ENCODE measurements around the gene CIAPIN1.

DNA sequence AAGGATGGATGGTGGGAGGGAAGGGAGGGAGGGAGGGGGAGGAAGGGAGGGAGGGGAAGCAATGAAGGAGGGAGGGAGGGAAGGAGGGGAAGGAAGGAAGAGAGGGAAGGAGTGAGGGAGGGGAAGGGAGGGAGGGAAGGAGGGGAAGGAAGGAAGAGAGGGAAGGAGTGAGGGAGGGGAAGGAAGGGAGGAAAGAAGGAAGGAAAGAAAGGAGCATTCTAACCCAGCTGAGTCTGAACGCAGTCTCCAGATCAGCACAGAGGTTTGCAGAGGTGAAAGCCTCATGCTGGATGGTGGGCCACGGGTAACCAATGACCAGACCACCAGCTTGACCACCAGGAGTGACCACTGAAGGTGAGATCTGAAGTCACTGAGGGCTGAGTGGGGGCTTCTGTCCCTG lies 24.0 kb downstream of the CIAPIN1 start:
- TF ChIP-seq, protein P1, sequence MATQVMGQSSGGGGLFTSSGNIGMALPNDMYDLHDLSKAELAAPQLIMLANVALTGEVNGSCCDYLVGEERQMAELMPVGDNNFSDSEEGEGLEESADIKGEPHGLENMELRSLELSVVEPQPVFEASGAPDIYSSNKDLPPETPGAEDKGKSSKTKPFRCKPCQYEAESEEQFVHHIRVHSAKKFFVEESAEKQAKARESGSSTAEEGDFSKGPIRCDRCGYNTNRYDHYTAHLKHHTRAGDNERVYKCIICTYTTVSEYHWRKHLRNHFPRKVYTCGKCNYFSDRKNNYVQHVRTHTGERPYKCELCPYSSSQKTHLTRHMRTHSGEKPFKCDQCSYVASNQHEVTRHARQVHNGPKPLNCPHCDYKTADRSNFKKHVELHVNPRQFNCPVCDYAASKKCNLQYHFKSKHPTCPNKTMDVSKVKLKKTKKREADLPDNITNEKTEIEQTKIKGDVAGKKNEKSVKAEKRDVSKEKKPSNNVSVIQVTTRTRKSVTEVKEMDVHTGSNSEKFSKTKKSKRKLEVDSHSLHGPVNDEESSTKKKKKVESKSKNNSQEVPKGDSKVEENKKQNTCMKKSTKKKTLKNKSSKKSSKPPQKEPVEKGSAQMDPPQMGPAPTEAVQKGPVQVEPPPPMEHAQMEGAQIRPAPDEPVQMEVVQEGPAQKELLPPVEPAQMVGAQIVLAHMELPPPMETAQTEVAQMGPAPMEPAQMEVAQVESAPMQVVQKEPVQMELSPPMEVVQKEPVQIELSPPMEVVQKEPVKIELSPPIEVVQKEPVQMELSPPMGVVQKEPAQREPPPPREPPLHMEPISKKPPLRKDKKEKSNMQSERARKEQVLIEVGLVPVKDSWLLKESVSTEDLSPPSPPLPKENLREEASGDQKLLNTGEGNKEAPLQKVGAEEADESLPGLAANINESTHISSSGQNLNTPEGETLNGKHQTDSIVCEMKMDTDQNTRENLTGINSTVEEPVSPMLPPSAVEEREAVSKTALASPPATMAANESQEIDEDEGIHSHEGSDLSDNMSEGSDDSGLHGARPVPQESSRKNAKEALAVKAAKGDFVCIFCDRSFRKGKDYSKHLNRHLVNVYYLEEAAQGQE (IDR thresholded peaks at IDR 0.05; ENCODE audit: low read depth, low read length), result no peak
- TF ChIP-seq EZH2phosphoT487 (IDR thresholded peaks at IDR 0.05; ENCODE audit: borderline replicate concordance, low read depth), result no peak
- TF ChIP-seq, protein P2, sequence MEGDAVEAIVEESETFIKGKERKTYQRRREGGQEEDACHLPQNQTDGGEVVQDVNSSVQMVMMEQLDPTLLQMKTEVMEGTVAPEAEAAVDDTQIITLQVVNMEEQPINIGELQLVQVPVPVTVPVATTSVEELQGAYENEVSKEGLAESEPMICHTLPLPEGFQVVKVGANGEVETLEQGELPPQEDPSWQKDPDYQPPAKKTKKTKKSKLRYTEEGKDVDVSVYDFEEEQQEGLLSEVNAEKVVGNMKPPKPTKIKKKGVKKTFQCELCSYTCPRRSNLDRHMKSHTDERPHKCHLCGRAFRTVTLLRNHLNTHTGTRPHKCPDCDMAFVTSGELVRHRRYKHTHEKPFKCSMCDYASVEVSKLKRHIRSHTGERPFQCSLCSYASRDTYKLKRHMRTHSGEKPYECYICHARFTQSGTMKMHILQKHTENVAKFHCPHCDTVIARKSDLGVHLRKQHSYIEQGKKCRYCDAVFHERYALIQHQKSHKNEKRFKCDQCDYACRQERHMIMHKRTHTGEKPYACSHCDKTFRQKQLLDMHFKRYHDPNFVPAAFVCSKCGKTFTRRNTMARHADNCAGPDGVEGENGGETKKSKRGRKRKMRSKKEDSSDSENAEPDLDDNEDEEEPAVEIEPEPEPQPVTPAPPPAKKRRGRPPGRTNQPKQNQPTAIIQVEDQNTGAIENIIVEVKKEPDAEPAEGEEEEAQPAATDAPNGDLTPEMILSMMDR (IDR thresholded peaks at IDR 0.05), result no peak
- TF ChIP-seq POLR2AphosphoS5 (IDR thresholded peaks at IDR 0.05; ENCODE audit: low read depth, low read length), result no peak
- TF ChIP-seq ELF1 (IDR thresholded peaks at IDR 0.05), result no peak
